Progenitor cell of endocrine pancreas (in vitro differentiated cells): Measurements from ENCODE around the gene ARHGEF33. TPM values are rescaled to one million over a fixed set of nuclear protein-coding genes. Genes with fewer than 3 reads are reported as not detected.

Experiments
- DNase-seq: peaks from one replicate; pipeline ENCODE4 v3.0.0; 2021; ENCODE audit warnings: low spot score; ENCODE audit not compliant: unreplicated experiment
- H3K27ac Mint-ChIP-seq: 2 replicates; pipeline ENCODE4 v1.8.0; 2021; ENCODE audit warnings: mild to moderate bottlenecking, moderate library complexity, mixed read lengths
- H3K27me3 Mint-ChIP-seq: 2 replicates; pipeline ENCODE4 v1.8.0; 2021; ENCODE audit warnings: mixed read lengths
- H3K36me3 Mint-ChIP-seq: 2 replicates; pipeline ENCODE4 v1.8.0; 2022; ENCODE audit warnings: mixed read lengths; ENCODE audit not compliant: insufficient read depth
- H3K4me1 Mint-ChIP-seq: 2 replicates; pipeline ENCODE4 v1.8.0; 2021; ENCODE audit warnings: low read depth, mixed read lengths
- H3K4me3 Mint-ChIP-seq: 2 replicates; pipeline ENCODE4 v1.8.0; 2021; ENCODE audit warnings: low read depth, mild to moderate bottlenecking, moderate library complexity, mixed read lengths
- H3K9me3 Mint-ChIP-seq: 2 replicates; pipeline ENCODE4 v1.8.0; 2021; ENCODE audit warnings: low read depth, mixed read lengths
- CTCF ChIP-seq: fragments of 200-600 bp; sonication (generic); IDR thresholded peaks from one replicate; pipeline ENCODE4 v1.5.0; 2021; ENCODE audit warnings: antibody characterized with exemption, mild to moderate bottlenecking; ENCODE audit not compliant: unreplicated experiment
- total RNA-seq: library from RNA; stranded (reverse); gene quantifications from 2 replicates; pipeline ENCODE4 v1.2.1, GENCODE V29; 2021

The ARHGEF33 gene
- total RNA-seq, 1 donor from 2014 or later: 1.4 TPM

DNA sequence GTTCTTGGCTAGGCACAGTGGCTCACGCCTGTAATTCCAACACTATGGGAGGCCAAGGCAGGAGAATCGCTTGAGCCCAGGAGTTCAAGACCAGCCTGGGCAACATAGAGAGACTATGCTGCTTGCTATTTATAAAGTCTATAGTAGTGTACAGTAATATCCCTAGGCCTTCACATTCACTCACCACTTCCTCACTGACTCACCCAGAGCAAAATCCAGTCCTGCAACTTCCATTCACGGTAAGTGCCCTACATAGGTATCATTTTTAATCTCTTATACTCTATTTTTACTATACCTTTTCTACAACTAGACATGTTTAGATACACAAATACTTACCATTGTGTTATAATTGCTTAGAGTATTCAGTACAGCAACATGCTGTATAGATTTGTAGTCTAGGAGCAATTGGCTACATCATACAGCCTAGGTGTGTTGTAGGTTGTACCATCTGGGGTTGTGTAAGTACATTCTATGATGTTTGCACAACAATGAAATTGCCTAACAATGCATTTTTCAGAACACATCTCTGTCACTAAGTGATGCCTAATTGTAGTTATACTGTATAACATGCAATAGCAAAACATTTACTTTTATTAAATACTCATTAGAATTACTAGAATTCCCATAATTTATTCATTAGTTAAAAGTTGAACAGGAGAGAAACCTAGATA is 22.8 kb upstream of the ARHGEF33 start:
- DNase-seq: no peak
- H3K36me3 Mint-ChIP-seq: peaks cover 24% of the 10 kb centered on the region
- peaks cover 22% of the 10 kb centered on the region for H3K4me1 Mint-ChIP-seq
- H3K9me3 Mint-ChIP-seq: peaks cover 12% of the 10 kb centered on the region
- TF ChIP-seq CTCF: no peak
- H3K27me3 Mint-ChIP-seq: peaks cover 7% of the 10 kb centered on the region
- no peak overlapping the region for H3K27ac Mint-ChIP-seq
- no peak overlapping the region for H3K4me3 Mint-ChIP-seq

- Mint-ChIP-seq H3K27ac (no peak overlapping the region), H3K36me3 (peaks cover 23% of the 10 kb centered on the region), H3K27me3 (peaks cover under 1% of the 10 kb centered on the region), H3K9me3 (peaks cover 21% of the 10 kb centered on the region), H3K4me1 (peaks cover 14% of the 10 kb centered on the region), H3K4me3 (no peak overlapping the region)
- TF ChIP-seq CTCF: no peak
- no peak for DNase-seq
Observed at GRCh38 chr2:38871432-38871831, 18.2 kb upstream of the ARHGEF33 start.

DNA sequence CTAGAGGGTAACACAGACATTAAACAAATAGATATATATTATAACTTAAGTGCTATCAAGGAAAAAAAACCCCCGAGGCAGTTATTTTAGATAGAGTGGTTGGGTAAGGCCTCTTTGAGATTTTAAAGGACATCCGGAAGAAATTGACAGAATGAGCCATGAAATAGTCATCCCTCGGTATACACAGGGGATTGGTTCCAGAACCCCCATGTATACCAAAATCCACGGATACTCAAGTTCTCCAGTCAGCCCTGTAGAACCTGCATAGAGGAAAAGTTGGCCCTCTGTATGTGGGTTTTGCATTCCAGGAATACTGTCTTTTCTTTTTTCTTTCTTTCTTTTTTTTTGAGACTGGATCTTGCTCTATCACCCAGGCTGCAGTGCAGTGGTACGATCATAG is 15.9 kb upstream of the ARHGEF33 start:
- Mint-ChIP-seq H3K9me3 (peaks cover 21% of the 10 kb centered on the region), H3K4me1 (peaks cover 18% of the 10 kb centered on the region), H3K4me3 (no peak overlapping the region), H3K27me3 (no peaks in the 10 kb centered on the region), H3K27ac (no peak overlapping the region), H3K36me3 (peaks cover 18% of the 10 kb centered on the region)
- TF ChIP-seq CTCF: no peak
- DNase-seq: no peak

- TF ChIP-seq CTCF: no peak
- Mint-ChIP-seq H3K4me1 (peaks cover 18% of the 10 kb centered on the region), H3K27me3 (no peaks in the 10 kb centered on the region), H3K4me3 (peak overlapping the region; percentile 97), H3K36me3 (peaks cover 15% of the 10 kb centered on the region), H3K9me3 (peaks cover 14% of the 10 kb centered on the region), H3K27ac (peak overlapping the region; percentile 97)
- DNase-seq: no peak
Observed at GRCh38 chr2:38875227-38875575, 14.5 kb upstream of the ARHGEF33 start.

DNA sequence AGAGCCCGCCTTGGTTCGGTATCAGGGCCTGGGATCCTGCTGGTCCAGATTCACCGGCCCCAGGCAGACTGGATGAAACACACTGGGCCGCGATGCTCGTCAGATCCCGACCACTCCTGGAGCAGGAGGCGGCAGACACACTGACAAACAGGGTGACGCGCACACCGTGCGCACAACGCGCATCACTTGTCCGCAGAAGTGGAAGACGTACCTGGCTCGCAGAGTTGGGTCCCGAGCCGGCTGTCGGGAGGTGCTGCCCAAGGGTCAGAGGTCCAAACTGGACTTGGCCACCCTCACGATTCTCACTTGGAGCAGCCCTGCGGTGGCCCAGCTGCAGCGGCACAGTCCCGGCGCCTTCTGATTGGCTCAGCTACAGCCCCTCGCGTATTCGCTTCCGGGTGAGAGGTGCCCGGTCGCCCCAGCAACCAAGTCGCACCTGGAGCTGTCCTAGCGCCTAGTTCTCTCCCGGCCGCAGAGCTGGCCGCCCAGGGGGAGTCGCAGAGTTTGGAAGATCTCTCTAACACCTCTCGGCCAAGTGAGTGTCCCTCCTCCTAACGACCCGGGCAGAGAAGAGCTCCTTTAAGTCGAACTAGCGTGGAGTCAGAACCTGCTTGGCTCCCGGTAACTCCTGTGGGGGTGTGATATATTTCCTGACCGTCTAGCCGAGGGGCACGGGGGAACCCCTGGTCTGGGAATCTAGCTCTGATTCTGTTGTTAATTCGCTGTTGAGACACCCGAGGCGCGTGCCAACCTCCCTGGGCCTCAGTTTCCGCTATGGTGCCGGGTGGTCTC is 13.9 kb upstream of the ARHGEF33 start, which contains the start of the genes DHX57 and MORN2:
TSS of gene DHX57 (minus strand) at position 359 of the 792 bp plus-strand sequence. CDS start 7,529 bp downstream, outside the sequence.
TSS of gene MORN2 (plus strand) at position 401 of the 792 bp plus-strand sequence.
- peak; percentile 58 for DNase-seq

More for the DNA sequence above, 13.9 kb upstream of the ARHGEF33 start, which contains the start of the genes DHX57 and MORN2:
- Mint-ChIP-seq H3K9me3 (peaks cover 12% of the 10 kb centered on the region), H3K27me3 (no peaks in the 10 kb centered on the region), H3K4me3 (peak within 1 kb of the TSS; percentile 97), H3K27ac (peak within 1 kb of the TSS; percentile 97), H3K36me3 (peaks cover 16% of the 10 kb centered on the region), H3K4me1 (peaks cover 18% of the 10 kb centered on the region)
- no peak for TF ChIP-seq CTCF
